Measurements from ENCODE around the gene CHKB.
"Not testable (repeated sequence)": the region's sequence is repeated elsewhere in the genome, so short reads cannot be mapped to it uniquely, and the experiment has no call there.

Gene CHKB

GRCh38 chr22:50546326-50547262, 36.1 kb downstream of the CHKB start:
- DNase-seq = no peak

GRCh38 chr22:50545522-50546325, 36.9 kb downstream of the CHKB start, which contains the start of gene KLHDC7B:
TSS of gene KLHDC7B (plus strand) at chr22:50545899. CDS start at chr22:50546244, 345 bp downstream.
- no peak for DNase-seq

GRCh38 chr22:50544746-50545253, 37.8 kb downstream of the CHKB start:
- no peak for DNase-seq

- DNase-seq = peak; percentile 83 to 86
Observed at GRCh38 chr22:50544078-50544745, 38.4 kb downstream of the CHKB start.

- no peak for DNase-seq
Observed at GRCh38 chr22:50542416-50542927, 40.2 kb downstream of the CHKB start.

GRCh38 chr22:50541667-50542026, 41.0 kb downstream of the CHKB start:
- not testable (repeated sequence) for DNase-seq

- DNase-seq = no peak
Observed at GRCh38 chr22:50540381-50540780, 42.3 kb downstream of the CHKB start.

- no peak for DNase-seq
Observed at GRCh38 chr22:50537765-50538164, 44.9 kb downstream of the CHKB start.

- no peak for DNase-seq
Observed at GRCh38 chr22:50536226-50536625, 46.4 kb downstream of the CHKB start.

GRCh38 chr22:50535113-50535512, 47.5 kb downstream of the CHKB start:
- DNase-seq = no peak

- not testable (repeated sequence) for DNase-seq
Observed at GRCh38 chr22:50533856-50534711, 48.6 kb downstream of the CHKB start.

GRCh38 chr22:50532824-50533796, 49.5 kb downstream of the CHKB start:
- DNase-seq = no peak

- DNase-seq = no peak
Observed at GRCh38 chr22:50531962-50532674, 50.5 kb downstream of the CHKB start.

- peak; percentile 62 to 82 for DNase-seq
Observed at GRCh38 chr22:50531546-50531961, 51.1 kb downstream of the CHKB start.

GRCh38 chr22:50530877-50531545, 51.6 kb downstream of the CHKB start:
- peak; percentile 74 to 86 for DNase-seq

GRCh38 chr22:50530580-50530876, 52.1 kb downstream of the CHKB start:
- no peak for DNase-seq

- peak; percentile 61 to 78 for DNase-seq
Observed at GRCh38 chr22:50529897-50530579, 52.6 kb downstream of the CHKB start, which contains the start of gene TYMP. TSS of gene TYMP (minus strand) at chr22:50530012. CDS start at chr22:50529709, 303 bp downstream.

GRCh38 chr22:50529416-50529896, 53.2 kb downstream of the CHKB start:
- DNase-seq = no peak

All from activated CD4-positive, alpha-beta T cell treated with anti-CD3 and anti-CD28 coated beads for 4 hours (primary cell).